ENCODE measurements around the gene MDM4.

Gene MDM4

DNA sequence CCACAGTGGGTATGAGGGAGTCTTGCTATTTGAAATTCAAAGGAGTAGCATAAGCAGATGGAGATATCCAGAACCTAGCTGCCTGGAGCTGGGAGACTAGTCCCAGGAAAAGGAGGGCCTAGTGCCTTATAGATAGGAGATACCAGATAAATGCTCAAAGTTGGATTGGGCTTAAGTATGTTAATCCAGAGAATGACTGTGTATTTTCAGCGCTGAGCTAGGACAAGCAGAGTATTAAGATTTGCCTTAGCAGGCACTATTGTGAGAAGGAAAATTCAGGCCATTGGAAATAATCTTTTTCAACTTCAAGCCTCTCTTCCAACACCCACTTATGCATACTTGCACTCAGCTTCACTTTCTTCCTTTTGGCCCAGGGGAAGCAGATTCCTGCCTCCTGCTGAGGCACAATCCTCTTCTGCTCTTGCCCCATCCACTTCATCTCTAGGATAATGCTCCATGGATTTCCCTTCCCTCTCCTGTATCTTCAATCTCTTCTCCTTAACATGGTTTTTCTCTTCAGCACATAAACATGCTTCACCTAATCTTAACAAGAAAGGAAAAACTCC lies 42.7 kb upstream of the MDM4 start:
- DNase-seq (ENCODE audit: low spot score), result no peak
- TF ChIP-seq CTCF (IDR thresholded peaks at IDR 0.05; ENCODE audit: extremely low read depth, missing control alignments), result no peak

DNA sequence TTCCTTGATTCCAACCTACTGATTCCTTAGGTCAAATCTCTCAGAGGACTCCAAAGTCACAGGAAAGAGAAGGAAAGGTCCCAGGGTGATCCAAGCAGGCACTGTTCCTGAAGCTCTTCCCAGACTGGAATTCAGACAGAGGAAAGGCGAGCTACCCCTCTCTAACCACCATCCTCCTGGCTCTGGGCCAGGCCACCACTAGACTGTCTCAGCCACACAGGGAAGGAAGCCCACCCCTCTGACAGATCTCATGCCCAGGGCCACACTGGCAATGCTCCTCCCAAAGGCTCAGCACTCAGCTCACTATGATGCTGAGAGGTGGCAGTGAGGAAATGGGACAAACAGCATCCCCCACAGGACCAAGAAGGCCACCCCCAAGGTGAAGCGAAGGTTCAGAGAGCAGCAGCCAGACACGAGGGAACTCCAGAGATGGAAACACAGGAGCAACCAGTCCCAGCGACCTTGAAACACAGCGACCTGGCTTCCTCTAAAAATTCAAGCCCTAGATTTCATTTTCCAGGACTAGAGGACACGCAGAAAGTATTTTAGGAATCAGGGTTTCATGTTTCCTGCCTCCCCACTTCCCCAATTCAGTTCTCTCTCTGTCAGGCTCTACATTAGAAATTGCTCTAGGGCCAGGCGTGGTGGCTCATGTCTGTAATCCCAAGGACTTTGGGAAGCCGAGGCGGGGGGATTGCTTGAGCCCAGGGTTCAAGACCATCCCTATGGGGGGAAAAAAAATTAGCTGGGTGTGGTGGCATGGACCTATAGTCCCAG lies 40.4 kb upstream of the MDM4 start:
- TF ChIP-seq CTCF (IDR thresholded peaks at IDR 0.05; ENCODE audit: extremely low read depth, missing control alignments), result no peak
- DNase-seq (ENCODE audit: low spot score), result no peak

- DNase-seq (ENCODE audit: low spot score), result no peak
- TF ChIP-seq CTCF (IDR thresholded peaks at IDR 0.05; ENCODE audit: extremely low read depth, missing control alignments), result no peak
These were observed 39.6 kb upstream of the MDM4 start for GRCh38 chr1:204476563-204476962.

DNA sequence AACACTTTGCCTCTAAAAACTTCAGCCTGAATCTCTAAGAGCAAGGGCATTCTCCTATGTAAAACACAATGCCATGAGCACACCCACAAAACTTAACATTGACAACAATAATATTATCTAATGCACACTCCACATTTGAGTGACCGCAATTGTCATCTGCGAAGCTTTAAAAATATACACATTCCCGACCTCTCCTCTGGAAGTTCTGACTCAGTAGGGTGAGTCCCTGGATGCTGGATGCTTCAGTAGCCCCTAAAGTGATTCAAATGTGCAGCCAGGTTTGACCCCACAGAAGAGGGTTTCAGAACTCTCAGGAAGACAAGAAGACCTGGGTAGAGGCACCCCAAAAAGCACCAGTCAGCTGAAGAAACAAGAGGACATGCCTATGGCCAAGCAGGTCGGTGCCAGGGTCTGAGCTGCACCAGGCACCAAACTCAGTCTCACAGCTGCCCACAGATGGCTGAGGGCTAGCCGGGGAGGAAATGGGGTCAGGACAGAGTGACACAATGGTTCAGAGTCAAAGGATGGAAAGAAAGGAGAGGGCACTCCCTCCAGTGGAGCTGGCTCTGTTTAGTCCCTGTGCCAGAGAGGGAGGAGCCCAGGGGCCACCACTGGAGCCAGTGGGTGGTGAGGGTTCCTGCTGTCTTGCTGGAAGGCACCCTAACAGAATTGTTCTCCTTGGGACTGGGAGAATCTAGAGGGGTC lies 39.0 kb upstream of the MDM4 start:
- TF ChIP-seq CTCF (IDR thresholded peaks at IDR 0.05; ENCODE audit: extremely low read depth, missing control alignments), result no peak
- no peak for DNase-seq (ENCODE audit: low spot score)

DNA sequence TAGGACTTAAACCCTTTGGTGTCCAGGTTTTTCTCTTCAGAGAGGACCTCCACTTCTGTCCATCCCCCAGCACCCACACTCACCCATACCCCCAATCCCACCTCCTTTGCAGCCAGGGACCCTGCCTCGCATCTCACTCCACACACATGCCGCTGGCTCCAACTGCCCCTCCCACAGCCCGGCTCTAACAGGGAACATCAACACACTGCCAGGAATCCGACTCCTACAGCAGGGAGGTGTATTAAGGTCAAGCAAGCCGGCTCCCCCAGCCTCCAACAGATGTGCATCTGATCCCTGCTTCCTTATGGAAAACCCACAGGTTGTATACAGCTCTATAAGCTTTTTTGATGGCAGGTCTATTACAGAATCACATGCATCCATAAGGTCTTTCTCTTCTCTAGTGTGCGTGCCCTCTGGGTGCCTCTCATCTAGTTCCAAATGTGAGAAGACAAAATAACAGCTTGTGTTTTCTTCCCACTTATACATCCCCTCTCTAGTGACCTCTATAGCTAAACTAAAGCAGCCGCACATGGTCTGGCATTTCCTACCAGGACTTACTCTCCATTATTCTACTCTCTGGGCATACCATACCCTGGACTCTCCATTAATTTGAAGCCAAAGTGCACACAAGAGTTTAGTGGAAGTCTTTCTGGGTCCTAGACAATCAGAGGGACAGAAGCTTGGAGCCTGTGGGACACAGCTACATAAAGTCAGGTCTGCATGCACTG lies 37.9 kb upstream of the MDM4 start:
- no peak for DNase-seq (ENCODE audit: low spot score)
- TF ChIP-seq CTCF (IDR thresholded peaks at IDR 0.05; ENCODE audit: extremely low read depth, missing control alignments), result no peak

- DNase-seq (ENCODE audit: low spot score), result no peak
- no peak for TF ChIP-seq CTCF (IDR thresholded peaks at IDR 0.05; ENCODE audit: extremely low read depth, missing control alignments)
These were observed 37.3 kb upstream of the MDM4 start for GRCh38 chr1:204478921-204479320.

Measured in GM20000 (cell line).